GM23338 (cell line): ENCODE results near the gene MTCL1. TPM values are rescaled to one million over a fixed set of nuclear protein-coding genes. Genes with fewer than 3 reads are reported as not detected.

Source experiments
- ATAC-seq: fragments of 200-7000 bp; cut with Tn5 transposase; 3 replicates; pipeline ENCODE4 v1.9.1; 2020
- DNase-seq: peaks from one replicate; pipeline ENCODE4 v3.0.0-alpha.2; 2015; ENCODE audit warnings: low spot score
- H2AFZ ChIP-seq: fragments of 200-600 bp; sonication (generic); 2 replicates; pipeline ENCODE4 v1.8.0; 2016; ENCODE audit warnings: antibody characterized with exemption, mild to moderate bottlenecking, moderate library complexity
- H3F3A ChIP-seq: fragments of 200-600 bp; sonication (generic); replicated peaks from 2 replicates; pipeline ENCODE4 v1.8.0; 2017; ENCODE audit warnings: antibody characterized with exemption, mixed run types, low read depth
- H3K27ac ChIP-seq: fragments of 200-600 bp; sonication (generic); 2 replicates; pipeline ENCODE4 v1.6.1; 2016; ENCODE audit warnings: low read depth
- H3K27me3 ChIP-seq: fragments of 200-600 bp; sonication (generic); 2 replicates; pipeline ENCODE4 v1.8.0; 2016; ENCODE audit warnings: mild to moderate bottlenecking, mixed run types, moderate library complexity; ENCODE audit not compliant: insufficient read depth
- H3K36me3 ChIP-seq: fragments of 200-600 bp; sonication (generic); 2 replicates; pipeline ENCODE4 v1.8.0; 2016; ENCODE audit warnings: mild to moderate bottlenecking; ENCODE audit not compliant: insufficient read depth
- H3K4me1 ChIP-seq: fragments of 200-600 bp; sonication (generic); 2 replicates; pipeline ENCODE4 v1.8.0; 2016; ENCODE audit warnings: mild to moderate bottlenecking, moderate library complexity; ENCODE audit not compliant: insufficient read depth
- H3K4me2 ChIP-seq: fragments of 200-600 bp; sonication (generic); 2 replicates; pipeline ENCODE4 v1.7.1; 2017; ENCODE audit warnings: mixed run types
- H3K4me3 ChIP-seq: fragments of 200-600 bp; sonication (generic); 2 replicates; pipeline ENCODE4 v1.6.1; 2016; ENCODE audit warnings: mixed run types
- H3K79me2 ChIP-seq: fragments of 200-600 bp; sonication (generic); replicated peaks from 2 replicates; pipeline ENCODE4 v1.8.0; 2017; ENCODE audit warnings: mild to moderate bottlenecking; ENCODE audit not compliant: insufficient read depth
- H3K9me2 ChIP-seq: fragments of 200-600 bp; sonication (generic); 2 replicates; pipeline ENCODE4 v1.8.0; 2017; ENCODE audit not compliant: insufficient read depth
- H4K20me1 ChIP-seq: fragments of 200-600 bp; sonication (generic); replicated peaks from 2 replicates; pipeline ENCODE4 v1.8.0; 2017; ENCODE audit warnings: mild to moderate bottlenecking; ENCODE audit not compliant: insufficient read depth
- H3K27ac Mint-ChIP-seq: 2 replicates; pipeline ENCODE4 v1.8.0; 2020; ENCODE audit warnings: inconsistent platforms, mild to moderate bottlenecking, moderate library complexity, mixed read lengths
- H3K27me3 Mint-ChIP-seq: 3 replicates; pipeline ENCODE4 v1.8.0; 2022; ENCODE audit warnings: low read depth, mild to moderate bottlenecking, moderate library complexity, mixed read lengths, inconsistent platforms; ENCODE audit not compliant: insufficient read depth, poor library complexity
- H3K36me3 Mint-ChIP-seq: 3 replicates; pipeline ENCODE4 v1.8.0; 2021; ENCODE audit warnings: low read depth, mild to moderate bottlenecking, inconsistent platforms, moderate library complexity, mixed read lengths
- H3K4me1 Mint-ChIP-seq: 3 replicates; pipeline ENCODE4 v1.8.0; 2020; ENCODE audit warnings: mild to moderate bottlenecking, inconsistent platforms, mixed read lengths
- H3K4me3 Mint-ChIP-seq: 3 replicates; pipeline ENCODE4 v1.8.0; 2021; ENCODE audit warnings: moderate library complexity, mild to moderate bottlenecking, inconsistent platforms, mixed read lengths
- H3K9me3 Mint-ChIP-seq: 3 replicates; pipeline ENCODE4 v1.8.0; 2020; ENCODE audit warnings: moderate library complexity, mild to moderate bottlenecking, inconsistent platforms, mixed read lengths
- CREB1 ChIP-seq: fragments of 250-450 bp; sonication (Bioruptor Pico); IDR thresholded peaks from 2 replicates; pipeline ENCODE4 v1.5.0; 2020; ENCODE audit warnings: low read depth, mild to moderate bottlenecking, moderate library complexity
- ETS1 ChIP-seq: IDR thresholded peaks from 2 replicates; pipeline ENCODE4 v1.6.1; 2016; ENCODE audit warnings: antibody characterized with exemption
- EZH2 ChIP-seq: fragments of 200-600 bp; sonication (generic); IDR thresholded peaks from one replicate; pipeline ENCODE4 v1.8.0; 2017; ENCODE audit warnings: antibody characterized with exemption, mild to moderate bottlenecking, low read depth; ENCODE audit not compliant: unreplicated experiment
- EZH2phosphoT487 ChIP-seq: fragments of 200-600 bp; sonication (generic); IDR thresholded peaks from one replicate; pipeline ENCODE4 v1.8.1; 2018; ENCODE audit warnings: antibody characterized with exemption; ENCODE audit not compliant: unreplicated experiment
- JUNB ChIP-seq: IDR thresholded peaks from one replicate; pipeline ENCODE4 v1.6.1; 2016; ENCODE audit warnings: antibody characterized with exemption; ENCODE audit not compliant: unreplicated experiment
- NANOG ChIP-seq: IDR thresholded peaks from 2 replicates; pipeline ENCODE4 v1.6.1; 2016; ENCODE audit warnings: antibody characterized with exemption, borderline replicate concordance
- POLR2AphosphoS5 ChIP-seq: IDR thresholded peaks from 2 replicates; pipeline ENCODE4 v1.6.1; 2016; ENCODE audit warnings: antibody characterized with exemption, low read depth
- STAT1 ChIP-seq: IDR thresholded peaks from one replicate; pipeline ENCODE4 v1.6.1; 2016; ENCODE audit warnings: antibody characterized with exemption; ENCODE audit not compliant: unreplicated experiment
- ZNF114 ChIP-seq: fragments of 250-450 bp; sonication (Bioruptor Pico); IDR thresholded peaks from 2 replicates; pipeline ENCODE4 v1.5.0; 2020; ENCODE audit warnings: mild to moderate bottlenecking, moderate library complexity
- ZNF331 ChIP-seq: fragments of 250-450 bp; sonication (Bioruptor Pico); IDR thresholded peaks from 2 replicates; pipeline ENCODE4 v1.5.0; 2020; ENCODE audit warnings: low read depth, mild to moderate bottlenecking, moderate library complexity
- polyA plus RNA-seq: library from polyadenylated mRNA; unstranded; fragments of >200 nt; fragmentation: Nextera tagmentation; extraction: Ambion mirVana; gene quantifications from 2 replicates; pipeline ENCODE4 v1.2.1, GENCODE V29; 2016
- total RNA-seq: library from RNA; depleted of rRNA; stranded (reverse); fragments of >200 nt; shearing (Covaris generic); gene quantifications from 2 replicates; pipeline ENCODE4 v1.2.3, GENCODE V29; 2014
- TF ChIP-seq, protein P1 (sequence below): fragments of 250-450 bp; sonication (Bioruptor Pico); IDR thresholded peaks from 2 replicates; pipeline ENCODE4 v1.5.0; 2020; ENCODE audit warnings: mild to moderate bottlenecking, moderate library complexity
- TF ChIP-seq, protein P2 (sequence below): IDR thresholded peaks from one replicate; pipeline ENCODE4 v1.6.1; 2018; ENCODE audit warnings: antibody characterized with exemption; ENCODE audit not compliant: unreplicated experiment
- TF ChIP-seq, protein P3 (sequence below), 2 experiments: fragments of 200-600 bp in 1 of 2; sonication (generic) in 1 of 2; conservative IDR thresholded peaks; 2 replicates each; pipeline versions ENCODE4 v1.5.1 to v1.6.1; 2016 to 2017; ENCODE audit warnings: antibody characterized with exemption in 2 of 2, low read depth in 2 of 2, mild to moderate bottlenecking in 2 of 2, moderate library complexity in 1 of 2

Gene MTCL1
- total and polyA plus RNA-seq, 2 experiments from 2014 or later, result 14.4 to 45.0 TPM

- no peak for ATAC-seq
- Mint-ChIP-seq H3K27ac (no peak overlapping the region), H3K9me3 (no peaks in the 10 kb centered on the region; the same call in 2 of the 3 replicates), H3K27me3 (peaks cover 12% of the 10 kb centered on the region), H3K4me3 (no peak overlapping the region), H3K4me1 (peaks cover 8% of the 10 kb centered on the region; the same call in 2 of the 3 replicates), H3K36me3 (peaks cover 36% of the 10 kb centered on the region)
- Histone ChIP-seq H3K4me1 (no peaks in the 10 kb centered on the region), H3K27me3 (no peaks in the 10 kb centered on the region), H3K4me3 (no peak overlapping the region), H3K36me3 (peaks cover 5% of the 10 kb centered on the region; the same call in 1 of the 2 replicates), H3F3A (no peaks in the 10 kb centered on the region), H3K79me2 (no peaks in the 10 kb centered on the region), H3K4me2 (no peak overlapping the region), H2AFZ (no peak overlapping the region), H3K9me2 (no peaks in the 10 kb centered on the region), H3K27ac (no peak overlapping the region), H4K20me1 (no peaks in the 10 kb centered on the region)
- no peak for TF ChIP-seq ZNF114 (CRISPR knock-in tag)
- TF ChIP-seq JUNB, result no peak
- TF ChIP-seq CREB1, result no peak
- no peak for TF ChIP-seq EZH2
- TF ChIP-seq, protein P1, sequence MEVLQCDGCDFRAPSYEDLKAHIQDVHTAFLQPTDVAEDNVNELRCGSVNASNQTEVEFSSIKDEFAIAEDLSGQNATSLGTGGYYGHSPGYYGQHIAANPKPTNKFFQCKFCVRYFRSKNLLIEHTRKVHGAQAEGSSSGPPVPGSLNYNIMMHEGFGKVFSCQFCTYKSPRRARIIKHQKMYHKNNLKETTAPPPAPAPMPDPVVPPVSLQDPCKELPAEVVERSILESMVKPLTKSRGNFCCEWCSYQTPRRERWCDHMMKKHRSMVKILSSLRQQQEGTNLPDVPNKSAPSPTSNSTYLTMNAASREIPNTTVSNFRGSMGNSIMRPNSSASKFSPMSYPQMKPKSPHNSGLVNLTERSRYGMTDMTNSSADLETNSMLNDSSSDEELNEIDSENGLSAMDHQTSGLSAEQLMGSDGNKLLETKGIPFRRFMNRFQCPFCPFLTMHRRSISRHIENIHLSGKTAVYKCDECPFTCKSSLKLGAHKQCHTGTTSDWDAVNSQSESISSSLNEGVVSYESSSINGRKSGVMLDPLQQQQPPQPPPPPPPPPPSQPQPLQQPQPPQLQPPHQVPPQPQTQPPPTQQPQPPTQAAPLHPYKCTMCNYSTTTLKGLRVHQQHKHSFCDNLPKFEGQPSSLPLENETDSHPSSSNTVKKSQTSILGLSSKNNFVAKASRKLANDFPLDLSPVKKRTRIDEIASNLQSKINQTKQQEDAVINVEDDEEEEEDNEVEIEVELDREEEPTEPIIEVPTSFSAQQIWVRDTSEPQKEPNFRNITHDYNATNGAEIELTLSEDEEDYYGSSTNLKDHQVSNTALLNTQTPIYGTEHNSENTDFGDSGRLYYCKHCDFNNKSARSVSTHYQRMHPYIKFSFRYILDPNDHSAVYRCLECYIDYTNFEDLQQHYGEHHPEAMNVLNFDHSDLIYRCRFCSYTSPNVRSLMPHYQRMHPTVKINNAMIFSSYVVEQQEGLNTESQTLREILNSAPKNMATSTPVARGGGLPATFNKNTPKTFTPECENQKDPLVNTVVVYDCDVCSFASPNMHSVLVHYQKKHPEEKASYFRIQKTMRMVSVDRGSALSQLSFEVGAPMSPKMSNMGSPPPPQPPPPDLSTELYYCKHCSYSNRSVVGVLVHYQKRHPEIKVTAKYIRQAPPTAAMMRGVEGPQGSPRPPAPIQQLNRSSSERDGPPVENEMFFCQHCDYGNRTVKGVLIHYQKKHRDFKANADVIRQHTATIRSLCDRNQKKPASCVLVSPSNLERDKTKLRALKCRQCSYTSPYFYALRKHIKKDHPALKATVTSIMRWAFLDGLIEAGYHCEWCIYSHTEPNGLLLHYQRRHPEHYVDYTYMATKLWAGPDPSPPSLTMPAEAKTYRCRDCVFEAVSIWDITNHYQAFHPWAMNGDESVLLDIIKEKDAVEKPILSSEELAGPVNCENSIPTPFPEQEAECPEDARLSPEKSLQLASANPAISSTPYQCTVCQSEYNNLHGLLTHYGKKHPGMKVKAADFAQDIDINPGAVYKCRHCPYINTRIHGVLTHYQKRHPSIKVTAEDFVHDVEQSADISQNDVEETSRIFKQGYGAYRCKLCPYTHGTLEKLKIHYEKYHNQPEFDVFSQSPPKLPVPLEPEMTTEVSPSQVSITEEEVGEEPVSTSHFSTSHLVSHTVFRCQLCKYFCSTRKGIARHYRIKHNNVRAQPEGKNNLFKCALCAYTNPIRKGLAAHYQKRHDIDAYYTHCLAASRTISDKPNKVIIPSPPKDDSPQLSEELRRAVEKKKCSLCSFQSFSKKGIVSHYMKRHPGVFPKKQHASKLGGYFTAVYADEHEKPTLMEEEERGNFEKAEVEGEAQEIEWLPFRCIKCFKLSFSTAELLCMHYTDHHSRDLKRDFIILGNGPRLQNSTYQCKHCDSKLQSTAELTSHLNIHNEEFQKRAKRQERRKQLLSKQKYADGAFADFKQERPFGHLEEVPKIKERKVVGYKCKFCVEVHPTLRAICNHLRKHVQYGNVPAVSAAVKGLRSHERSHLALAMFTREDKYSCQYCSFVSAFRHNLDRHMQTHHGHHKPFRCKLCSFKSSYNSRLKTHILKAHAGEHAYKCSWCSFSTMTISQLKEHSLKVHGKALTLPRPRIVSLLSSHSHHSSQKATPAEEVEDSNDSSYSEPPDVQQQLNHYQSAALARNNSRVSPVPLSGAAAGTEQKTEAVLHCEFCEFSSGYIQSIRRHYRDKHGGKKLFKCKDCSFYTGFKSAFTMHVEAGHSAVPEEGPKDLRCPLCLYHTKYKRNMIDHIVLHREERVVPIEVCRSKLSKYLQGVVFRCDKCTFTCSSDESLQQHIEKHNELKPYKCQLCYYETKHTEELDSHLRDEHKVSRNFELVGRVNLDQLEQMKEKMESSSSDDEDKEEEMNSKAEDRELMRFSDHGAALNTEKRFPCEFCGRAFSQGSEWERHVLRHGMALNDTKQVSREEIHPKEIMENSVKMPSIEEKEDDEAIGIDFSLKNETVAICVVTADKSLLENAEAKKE (CRISPR knock-in tag), result no peak
- no peak for TF ChIP-seq POLR2AphosphoS5
- TF ChIP-seq ETS1, result no peak
- TF ChIP-seq EZH2phosphoT487, result no peak
- TF ChIP-seq STAT1, result no peak
- TF ChIP-seq NANOG, result no peak
- TF ChIP-seq ZNF331 (CRISPR knock-in tag), result no peak
- TF ChIP-seq, protein P2, sequence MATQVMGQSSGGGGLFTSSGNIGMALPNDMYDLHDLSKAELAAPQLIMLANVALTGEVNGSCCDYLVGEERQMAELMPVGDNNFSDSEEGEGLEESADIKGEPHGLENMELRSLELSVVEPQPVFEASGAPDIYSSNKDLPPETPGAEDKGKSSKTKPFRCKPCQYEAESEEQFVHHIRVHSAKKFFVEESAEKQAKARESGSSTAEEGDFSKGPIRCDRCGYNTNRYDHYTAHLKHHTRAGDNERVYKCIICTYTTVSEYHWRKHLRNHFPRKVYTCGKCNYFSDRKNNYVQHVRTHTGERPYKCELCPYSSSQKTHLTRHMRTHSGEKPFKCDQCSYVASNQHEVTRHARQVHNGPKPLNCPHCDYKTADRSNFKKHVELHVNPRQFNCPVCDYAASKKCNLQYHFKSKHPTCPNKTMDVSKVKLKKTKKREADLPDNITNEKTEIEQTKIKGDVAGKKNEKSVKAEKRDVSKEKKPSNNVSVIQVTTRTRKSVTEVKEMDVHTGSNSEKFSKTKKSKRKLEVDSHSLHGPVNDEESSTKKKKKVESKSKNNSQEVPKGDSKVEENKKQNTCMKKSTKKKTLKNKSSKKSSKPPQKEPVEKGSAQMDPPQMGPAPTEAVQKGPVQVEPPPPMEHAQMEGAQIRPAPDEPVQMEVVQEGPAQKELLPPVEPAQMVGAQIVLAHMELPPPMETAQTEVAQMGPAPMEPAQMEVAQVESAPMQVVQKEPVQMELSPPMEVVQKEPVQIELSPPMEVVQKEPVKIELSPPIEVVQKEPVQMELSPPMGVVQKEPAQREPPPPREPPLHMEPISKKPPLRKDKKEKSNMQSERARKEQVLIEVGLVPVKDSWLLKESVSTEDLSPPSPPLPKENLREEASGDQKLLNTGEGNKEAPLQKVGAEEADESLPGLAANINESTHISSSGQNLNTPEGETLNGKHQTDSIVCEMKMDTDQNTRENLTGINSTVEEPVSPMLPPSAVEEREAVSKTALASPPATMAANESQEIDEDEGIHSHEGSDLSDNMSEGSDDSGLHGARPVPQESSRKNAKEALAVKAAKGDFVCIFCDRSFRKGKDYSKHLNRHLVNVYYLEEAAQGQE, result no peak
- TF ChIP-seq, protein P3, sequence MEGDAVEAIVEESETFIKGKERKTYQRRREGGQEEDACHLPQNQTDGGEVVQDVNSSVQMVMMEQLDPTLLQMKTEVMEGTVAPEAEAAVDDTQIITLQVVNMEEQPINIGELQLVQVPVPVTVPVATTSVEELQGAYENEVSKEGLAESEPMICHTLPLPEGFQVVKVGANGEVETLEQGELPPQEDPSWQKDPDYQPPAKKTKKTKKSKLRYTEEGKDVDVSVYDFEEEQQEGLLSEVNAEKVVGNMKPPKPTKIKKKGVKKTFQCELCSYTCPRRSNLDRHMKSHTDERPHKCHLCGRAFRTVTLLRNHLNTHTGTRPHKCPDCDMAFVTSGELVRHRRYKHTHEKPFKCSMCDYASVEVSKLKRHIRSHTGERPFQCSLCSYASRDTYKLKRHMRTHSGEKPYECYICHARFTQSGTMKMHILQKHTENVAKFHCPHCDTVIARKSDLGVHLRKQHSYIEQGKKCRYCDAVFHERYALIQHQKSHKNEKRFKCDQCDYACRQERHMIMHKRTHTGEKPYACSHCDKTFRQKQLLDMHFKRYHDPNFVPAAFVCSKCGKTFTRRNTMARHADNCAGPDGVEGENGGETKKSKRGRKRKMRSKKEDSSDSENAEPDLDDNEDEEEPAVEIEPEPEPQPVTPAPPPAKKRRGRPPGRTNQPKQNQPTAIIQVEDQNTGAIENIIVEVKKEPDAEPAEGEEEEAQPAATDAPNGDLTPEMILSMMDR (conservative IDR thresholded peaks at IDR 0.05; ENCODE audit: low read depth in 2 of 2), result no peak
- no peak for DNase-seq
Measured at GRCh38 chr18:8785261-8785660, 79.9 kb downstream of the MTCL1 start.
